Measurements from ENCODE around the gene PROX1.

Gene PROX1

GRCh38 chr1:213999732-214000131 lies 12.0 kb downstream of the PROX1 start:
- DNase-seq (ENCODE audit: low read depth in 2 of 2), result no peak

- no peak for DNase-seq (ENCODE audit: low read depth in 2 of 2)
These were observed 14.3 kb downstream of the PROX1 start for GRCh38 chr1:214002060-214002459.

GRCh38 chr1:214002472-214002871 lies 14.7 kb downstream of the PROX1 start:
- no peak for DNase-seq (ENCODE audit: low read depth in 2 of 2)

DNA sequence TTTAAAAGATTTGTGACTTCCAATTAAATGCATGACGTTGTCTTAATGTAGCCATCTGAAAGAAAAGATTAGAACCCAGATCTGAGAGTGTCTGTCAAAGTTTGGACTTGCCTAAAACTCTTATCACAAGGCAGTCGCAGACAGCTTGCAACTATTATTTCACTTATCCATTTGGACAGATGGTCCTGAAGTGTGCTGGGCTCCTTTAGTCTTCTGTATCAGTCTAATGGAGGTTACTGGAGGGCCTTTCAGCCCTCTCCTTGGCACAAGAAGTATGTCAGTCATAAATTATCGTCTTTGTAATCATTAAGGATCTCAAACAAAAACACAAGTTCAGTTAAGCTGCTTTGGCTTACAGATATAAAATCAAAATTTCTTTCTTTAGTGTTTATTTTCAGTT lies 15.5 kb downstream of the PROX1 start:
- no peak for DNase-seq (ENCODE audit: low read depth in 2 of 2)

DNA sequence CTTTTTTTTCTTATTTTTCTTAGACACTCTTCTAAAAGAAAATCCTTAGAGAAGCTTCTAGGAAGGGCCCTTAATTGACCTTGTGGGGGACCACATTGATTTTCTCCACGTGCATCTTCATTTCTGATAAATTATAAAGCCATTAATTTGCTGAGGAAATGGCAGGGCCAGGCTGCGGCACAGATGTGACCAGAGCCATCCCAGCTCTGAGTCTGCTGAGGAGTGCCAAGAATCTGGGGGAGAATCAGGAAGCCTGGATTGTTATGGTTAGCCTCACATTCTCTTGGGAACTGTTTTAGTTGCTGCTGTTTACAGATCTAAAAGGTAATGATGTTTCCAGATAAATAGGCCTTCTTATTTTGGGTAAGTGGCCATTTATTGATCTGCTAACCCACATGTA lies 16.2 kb downstream of the PROX1 start:
- no peak for DNase-seq (ENCODE audit: low read depth in 2 of 2)

DNA sequence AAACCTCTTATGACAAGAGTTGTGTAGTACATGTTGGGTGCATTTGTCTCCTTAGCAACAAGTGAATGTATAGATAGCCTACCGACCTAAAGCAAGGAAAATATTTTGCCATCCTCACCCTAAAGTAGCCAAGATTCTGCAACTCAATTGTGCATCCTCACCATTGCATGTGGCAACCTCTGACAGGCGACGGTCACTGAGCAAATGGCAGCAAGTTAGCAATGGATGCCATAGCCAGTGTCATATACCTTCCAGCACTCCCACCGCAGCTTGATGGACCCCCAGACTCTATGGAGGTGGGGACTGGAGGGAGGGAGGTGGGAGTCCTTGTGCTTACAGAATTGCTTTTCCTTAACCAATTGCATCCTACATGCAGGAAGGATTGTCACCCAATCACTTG lies 17.0 kb downstream of the PROX1 start:
- no peak for DNase-seq (ENCODE audit: low read depth in 2 of 2)

DNA sequence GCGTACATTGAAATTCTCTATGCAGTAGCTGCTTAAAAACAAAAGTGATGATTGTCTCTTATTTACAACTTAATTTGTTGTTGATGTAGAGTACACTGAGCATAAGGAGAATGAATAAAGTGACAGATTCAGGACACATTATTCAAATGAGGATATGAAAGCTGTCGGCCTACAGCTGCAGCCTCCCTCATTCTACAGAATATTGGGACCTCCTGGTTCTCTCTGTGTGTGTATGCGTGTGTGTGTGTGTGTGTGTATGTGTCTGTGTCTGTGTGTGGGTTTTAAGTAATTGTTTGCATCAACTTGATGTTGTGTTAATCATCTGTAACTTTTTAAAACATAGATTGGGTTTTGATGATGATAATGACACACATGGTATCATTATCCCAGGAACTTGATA lies 17.9 kb downstream of the PROX1 start:
- no peak for DNase-seq (ENCODE audit: low read depth in 2 of 2)

DNA sequence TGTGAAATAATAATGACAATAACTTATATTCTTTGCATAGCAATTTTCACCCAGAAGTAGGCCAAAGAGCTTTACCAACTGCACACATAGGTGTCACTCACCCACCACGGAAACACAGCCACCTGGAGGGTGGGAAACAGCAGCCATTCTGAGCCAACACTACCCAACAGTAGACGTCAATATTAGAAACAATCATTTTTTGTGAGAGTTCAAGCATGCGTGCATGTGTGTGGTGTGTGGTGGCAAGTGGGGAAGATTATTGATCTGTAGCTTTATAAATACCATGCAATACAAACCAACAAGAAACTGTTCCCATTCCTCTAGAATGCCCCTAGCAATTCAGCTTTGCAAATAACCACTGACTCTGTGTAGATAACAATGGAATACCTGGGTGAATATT lies 19.1 kb downstream of the PROX1 start:
- DNase-seq (ENCODE audit: low read depth in 2 of 2), result no peak

DNA sequence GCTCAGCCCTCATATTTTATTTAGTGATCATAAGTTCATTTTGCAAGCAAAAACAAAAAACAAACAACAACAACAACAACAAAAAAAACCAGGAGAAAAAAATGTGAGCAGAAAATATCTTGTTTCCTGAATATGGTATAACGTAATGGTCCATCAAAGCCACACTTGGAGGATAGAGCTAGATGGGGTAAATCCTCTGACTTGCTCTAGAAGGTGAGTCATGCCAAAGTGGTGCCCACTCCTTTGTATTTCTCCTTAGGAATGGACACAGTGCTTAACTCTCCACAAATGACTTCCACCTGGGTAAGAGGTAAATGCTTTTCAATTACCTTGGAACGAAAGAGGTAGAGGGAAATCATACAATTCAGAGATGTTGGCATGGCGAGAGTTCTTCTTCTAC lies 20.6 kb downstream of the PROX1 start:
- DNase-seq (ENCODE audit: low read depth in 2 of 2), result no peak

GRCh38 chr1:214008791-214009422 lies 21.1 kb downstream of the PROX1 start:
- no peak for DNase-seq (ENCODE audit: low read depth in 2 of 2)

DNA sequence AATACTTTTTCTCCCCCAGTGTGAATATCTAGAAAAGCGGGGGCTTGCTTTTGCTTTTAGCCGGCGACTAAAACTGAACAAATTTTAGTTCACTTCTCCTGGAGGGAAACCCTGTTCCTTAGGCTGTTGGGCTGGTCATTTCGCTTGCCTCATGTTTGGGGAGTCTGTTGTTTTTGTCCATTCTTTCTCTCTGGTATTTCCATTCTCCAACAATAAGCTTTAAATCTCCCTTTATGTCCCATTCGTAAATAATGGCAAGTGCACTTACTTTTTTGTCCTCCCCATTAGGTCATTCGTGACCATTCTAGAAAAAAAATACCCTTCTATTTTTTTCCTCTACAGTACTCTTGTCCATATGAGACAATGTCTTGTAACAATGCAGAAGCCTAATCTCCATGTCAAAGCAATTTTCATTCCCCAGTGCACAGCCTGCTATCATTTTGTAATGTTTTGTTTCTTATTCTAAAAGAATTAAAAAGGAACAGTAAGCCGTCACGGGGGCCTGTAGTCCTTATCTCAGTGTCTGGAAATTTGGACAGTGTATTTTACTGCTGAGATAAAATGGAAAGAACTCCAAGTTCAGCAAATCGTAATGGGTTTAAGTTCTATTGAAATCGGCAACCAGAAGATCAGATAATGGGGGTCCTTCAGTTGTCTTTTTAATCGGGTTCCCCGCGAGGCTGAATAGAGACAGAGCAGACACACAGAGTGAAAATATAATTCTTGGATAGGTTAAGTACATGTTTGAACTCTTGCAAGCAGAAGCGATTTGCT lies 21.8 kb downstream of the PROX1 start:
- no peak for DNase-seq (ENCODE audit: low read depth in 2 of 2)

DNA sequence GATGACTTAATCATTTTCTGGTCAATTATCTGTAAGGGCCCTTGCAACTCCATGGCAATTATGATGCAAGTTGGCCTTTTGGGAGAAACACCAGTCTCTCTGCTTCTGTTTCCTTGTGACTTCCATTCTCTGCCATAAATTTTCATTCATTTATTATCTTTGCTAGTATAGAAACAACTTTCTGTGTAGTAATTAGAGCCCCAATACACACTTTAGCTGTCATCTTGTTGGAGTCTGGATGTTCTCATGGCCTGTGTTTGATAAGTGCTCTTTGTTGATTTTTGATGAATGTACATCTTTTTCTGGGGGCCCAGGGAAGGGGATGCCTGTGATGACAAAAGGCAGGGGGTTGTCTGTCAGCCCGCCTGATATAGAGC lies 22.4 kb downstream of the PROX1 start:
- no peak for DNase-seq (ENCODE audit: low read depth in 2 of 2)

DNA sequence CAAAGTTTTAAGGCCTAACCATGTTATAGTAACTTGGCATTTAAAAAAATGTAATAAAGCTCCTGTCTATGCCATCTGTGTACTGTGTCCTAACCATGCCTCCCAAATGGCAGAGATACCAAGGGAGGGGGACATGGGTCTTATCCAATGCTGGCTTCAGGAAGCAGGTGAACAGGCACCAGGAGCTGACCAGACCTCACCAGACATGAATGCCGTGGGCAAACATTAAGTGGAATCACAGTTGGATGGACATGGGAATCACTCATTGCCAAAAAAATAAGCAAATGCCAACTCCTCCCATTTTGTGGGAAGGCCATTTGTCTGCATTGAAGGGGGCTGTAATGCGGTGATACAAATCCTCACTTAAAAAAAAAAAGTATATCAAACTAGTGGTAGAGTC lies 22.9 kb downstream of the PROX1 start:
- DNase-seq (ENCODE audit: low read depth in 2 of 2), result no peak

DNA sequence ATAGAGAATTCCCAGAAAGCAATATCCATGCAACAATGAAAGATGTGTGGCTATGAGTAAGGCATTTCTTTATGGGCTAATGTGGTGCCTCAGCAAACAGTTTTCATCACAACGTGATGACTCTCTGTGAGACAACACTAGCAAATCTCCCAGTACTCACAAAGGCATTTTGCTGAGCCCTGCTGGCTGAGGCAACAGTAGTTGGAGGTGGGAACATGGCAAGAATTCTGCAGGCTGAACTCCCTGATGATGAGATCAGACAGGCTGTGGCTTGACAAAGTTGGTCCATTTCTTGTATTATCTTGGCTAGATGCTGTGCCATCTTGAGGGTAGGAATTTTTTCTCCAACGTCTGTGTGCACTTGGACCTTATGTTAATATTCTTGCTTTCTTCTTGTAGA lies 24.6 kb downstream of the PROX1 start:
- no peak for DNase-seq (ENCODE audit: low read depth in 2 of 2)

DNA sequence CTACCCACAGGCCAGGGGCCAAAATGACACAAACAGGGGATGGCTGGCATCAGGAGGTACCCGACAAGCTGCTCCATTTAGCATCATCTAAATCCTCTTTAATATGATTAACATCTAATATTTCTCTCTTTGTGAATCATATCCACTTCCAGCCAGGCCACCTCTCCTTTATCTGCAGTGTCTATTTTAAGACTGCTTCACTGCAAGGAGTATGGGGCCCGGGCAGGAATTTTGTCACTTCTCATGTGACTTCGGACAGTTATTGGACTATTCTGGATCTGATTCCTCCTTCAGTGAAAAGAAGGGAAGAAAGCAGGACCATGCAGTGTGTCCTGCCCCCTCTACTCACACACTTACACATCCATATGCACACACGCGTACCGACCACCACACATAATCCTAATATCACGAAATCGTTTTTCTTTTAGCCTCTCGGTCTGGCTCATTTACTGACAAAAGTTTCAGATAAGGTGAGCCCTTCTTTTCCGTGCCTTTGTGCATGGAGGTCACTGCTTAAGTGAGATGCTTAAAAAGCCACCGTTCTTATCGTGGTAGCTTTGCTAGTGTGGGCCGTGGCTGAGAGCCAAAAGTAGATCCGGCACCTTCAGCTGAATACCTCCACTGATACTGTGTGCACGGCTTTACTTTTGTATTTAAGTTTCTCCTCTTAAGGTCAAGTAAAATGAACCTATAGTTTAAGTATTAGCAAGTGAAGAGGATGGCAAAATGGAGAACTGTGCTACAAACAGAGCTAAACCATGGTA lies 26.0 kb downstream of the PROX1 start:
- DNase-seq (ENCODE audit: low read depth in 2 of 2), result no peak

DNA sequence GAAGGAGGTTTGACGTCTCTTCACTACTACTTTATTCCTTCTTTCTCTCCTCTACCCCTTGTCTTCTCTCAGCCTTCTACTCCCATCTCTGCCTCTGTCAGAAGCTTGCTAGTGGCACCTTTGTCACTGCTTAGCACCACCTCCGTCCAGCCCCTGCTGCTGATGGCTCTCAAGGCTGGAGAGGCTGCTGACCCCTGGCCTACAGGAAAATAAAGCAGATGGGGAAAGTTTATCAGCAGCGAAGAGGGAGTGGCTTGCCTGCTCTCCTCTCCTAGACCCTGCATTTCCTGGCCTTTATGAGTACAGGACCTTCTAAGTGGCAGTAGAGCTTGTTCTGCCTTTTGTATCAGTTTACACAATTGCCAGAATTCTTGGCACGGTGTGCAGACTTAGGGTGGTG lies 27.0 kb downstream of the PROX1 start:
- DNase-seq (ENCODE audit: low read depth in 2 of 2), result no peak

DNA sequence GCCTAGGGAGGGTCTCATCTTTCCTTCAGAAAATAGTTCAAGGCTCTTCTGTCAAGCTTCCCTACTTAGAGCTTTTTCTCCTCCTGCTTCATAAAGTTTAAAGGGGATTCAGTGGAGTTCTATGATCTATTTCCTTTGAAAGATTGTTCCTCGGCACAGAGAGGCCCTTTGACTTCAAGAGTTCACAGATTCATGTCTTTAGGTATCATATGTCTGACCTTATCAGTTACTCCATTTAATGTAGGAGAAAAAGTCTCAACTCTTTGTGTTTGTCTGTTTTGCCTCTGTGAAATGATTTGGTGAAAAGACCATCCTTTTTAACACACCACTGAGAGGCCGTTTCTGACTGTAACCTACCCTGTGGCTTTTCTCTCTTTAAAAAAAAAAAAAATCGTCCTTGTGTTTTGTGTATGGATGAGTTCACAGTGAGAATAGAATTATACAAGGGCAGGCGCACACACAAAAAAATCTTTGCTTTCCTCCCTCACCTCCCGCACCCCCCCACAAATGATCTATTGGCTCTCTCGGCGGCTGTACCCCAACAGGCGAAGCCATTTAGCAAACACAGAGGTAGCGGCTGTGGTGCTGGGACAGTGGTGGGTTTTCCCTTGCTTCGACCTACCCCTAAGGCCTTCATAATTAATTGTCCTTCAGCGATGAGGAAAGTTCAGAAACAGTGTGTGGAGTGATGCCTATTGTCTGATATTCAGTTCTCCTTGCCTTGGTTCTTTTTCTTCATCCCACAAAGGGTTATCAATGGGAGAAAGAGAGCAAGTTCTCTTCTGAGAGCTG lies 29.6 kb downstream of the PROX1 start:
- DNase-seq (ENCODE audit: low read depth in 2 of 2), result no peak

- no peak for DNase-seq (ENCODE audit: low read depth in 2 of 2)
These were observed 30.9 kb downstream of the PROX1 start for GRCh38 chr1:214018386-214019268.

DNA sequence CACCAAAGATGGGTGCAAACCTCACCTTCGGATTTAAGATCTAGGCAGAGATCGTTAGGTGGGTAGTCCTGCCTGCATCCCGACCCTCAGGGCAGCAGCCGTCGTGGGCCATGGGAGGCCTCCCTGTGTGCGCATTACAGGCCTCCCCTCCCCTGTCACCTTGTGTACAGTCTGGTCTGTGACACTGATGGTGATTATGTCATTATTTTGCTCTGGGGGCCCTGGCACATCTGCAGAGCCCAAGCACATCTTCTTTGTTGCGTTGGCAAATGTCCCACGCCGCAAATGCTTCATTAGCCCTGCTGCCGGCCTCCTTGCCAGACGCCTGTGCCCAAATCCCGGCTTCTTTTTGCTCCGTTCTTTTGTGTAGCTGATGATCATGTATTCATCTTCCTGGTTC lies 31.7 kb downstream of the PROX1 start:
- no peak for DNase-seq (ENCODE audit: low read depth in 2 of 2)

GRCh38 chr1:214021321-214021720 lies 33.5 kb downstream of the PROX1 start:
- DNase-seq (ENCODE audit: low read depth in 2 of 2), result no peak

DNA sequence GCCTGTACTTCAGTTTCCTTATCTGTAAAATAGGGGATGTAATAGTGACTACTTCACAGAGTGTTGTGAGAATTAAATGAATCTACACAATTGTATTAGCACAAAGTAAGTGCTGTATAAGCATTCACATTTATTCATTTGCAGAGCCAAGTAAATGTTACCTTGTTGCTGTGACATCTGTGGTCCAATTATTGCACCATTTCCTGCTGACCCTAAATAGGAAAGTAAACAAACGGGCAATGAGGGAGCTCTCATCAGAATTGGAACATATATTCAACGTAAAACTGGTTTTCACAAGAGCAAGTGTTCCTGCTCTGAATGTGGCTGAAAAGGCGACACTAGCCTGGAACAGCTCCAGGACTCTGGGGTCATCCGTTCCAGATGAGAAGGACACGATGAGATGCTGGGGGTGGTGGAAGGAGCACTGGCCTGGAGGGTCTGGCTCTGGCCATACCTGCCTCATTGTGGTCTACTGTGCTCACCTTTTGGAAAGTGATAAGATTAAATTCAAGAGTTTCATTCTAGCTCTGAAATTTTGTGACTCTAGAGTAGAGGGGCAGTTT lies 34.5 kb downstream of the PROX1 start:
- no peak for DNase-seq (ENCODE audit: low read depth in 2 of 2)
